ENCODE results near the gene OTUD7B.

OTUD7B gene

GRCh38 chr1:149916898-149917252, 93.7 kb downstream of the OTUD7B start:
- peak overlapping the region; percentile 91 for H3K9ac ChIP-seq (ENCODE audit: low read depth, low read length, poor library complexity, severe bottlenecking)
- H3K79me2 ChIP-seq (ENCODE audit: insufficient read depth, low read length) = peaks cover 63% of the 10 kb centered on the region
- H3K36me3 ChIP-seq (ENCODE audit: insufficient read depth, low read length) = peaks cover 9% of the 10 kb centered on the region; the same call in 1 of the 2 replicates
- H3K27me3 ChIP-seq (ENCODE audit: insufficient read depth, low read length, poor library complexity, severe bottlenecking) = no peaks in the 10 kb centered on the region
- H3K4me1 ChIP-seq (ENCODE audit: insufficient read depth, low read length, poor library complexity, severe bottlenecking) = peaks cover 55% of the 10 kb centered on the region
- no peak overlapping the region; the same call in 1 of the 2 replicates for H2AFZ ChIP-seq (ENCODE audit: low read length)
- no peaks in the 10 kb centered on the region for H3F3A ChIP-seq (ENCODE audit: low read depth)
- no peaks in the 10 kb centered on the region for H3K9me3 ChIP-seq (ENCODE audit: insufficient read depth, low read depth, low read length)
- H4K20me1 ChIP-seq (ENCODE audit: insufficient read depth, low read length, poor library complexity, severe bottlenecking) = peaks cover 29% of the 10 kb centered on the region
- H3K4me2 ChIP-seq (ENCODE audit: low read depth, low read length, poor library complexity, severe bottlenecking) = peak overlapping the region; percentile 89
- peak overlapping the region; percentile 93 for H3K4me3 ChIP-seq (ENCODE audit: low read length, poor library complexity, severe bottlenecking)
- TF ChIP-seq EZH2phosphoT487 (IDR thresholded peaks at IDR 0.05; ENCODE audit: borderline replicate concordance) = no peak
- no peak for TF ChIP-seq CTCF (conservative IDR thresholded peaks at IDR 0.05; ENCODE audit: low read length)
- no peaks in the 10 kb centered on the region for H3K9me2 ChIP-seq (replicated peaks; ENCODE audit: low read depth, low read length)

- Histone ChIP-seq H3K27me3 (ENCODE audit: insufficient read depth, low read length, poor library complexity, severe bottlenecking) (no peaks in the 10 kb centered on the region), H4K20me1 (ENCODE audit: insufficient read depth, low read length, poor library complexity, severe bottlenecking) (peaks cover 34% of the 10 kb centered on the region), H3K79me2 (ENCODE audit: insufficient read depth, low read length) (peaks cover 69% of the 10 kb centered on the region), H3K36me3 (ENCODE audit: insufficient read depth, low read length) (peaks cover 9% of the 10 kb centered on the region; the same call in 1 of the 2 replicates), H3K9ac (ENCODE audit: low read depth, low read length, poor library complexity, severe bottlenecking) (peak overlapping the region; percentile 91), H3K4me3 (ENCODE audit: low read length, poor library complexity, severe bottlenecking) (peak overlapping the region; percentile 93), H3K4me1 (ENCODE audit: insufficient read depth, low read length, poor library complexity, severe bottlenecking) (peaks cover 61% of the 10 kb centered on the region), H3K9me2 (replicated peaks; ENCODE audit: low read depth, low read length) (no peaks in the 10 kb centered on the region), H3K4me2 (ENCODE audit: low read depth, low read length, poor library complexity, severe bottlenecking) (peak overlapping the region; percentile 89), H3K9me3 (ENCODE audit: insufficient read depth, low read depth, low read length) (no peaks in the 10 kb centered on the region), H2AFZ (ENCODE audit: low read length) (no peak overlapping the region; the same call in 1 of the 2 replicates), H3F3A (ENCODE audit: low read depth) (no peaks in the 10 kb centered on the region)
- TF ChIP-seq EZH2phosphoT487 (IDR thresholded peaks at IDR 0.05; ENCODE audit: borderline replicate concordance) (no peak), CTCF (conservative IDR thresholded peaks at IDR 0.05; ENCODE audit: low read length) (no peak)
Observed at GRCh38 chr1:149916193-149916897, 94.2 kb downstream of the OTUD7B start.

GRCh38 chr1:149915429-149916192, 94.9 kb downstream of the OTUD7B start:
- TF ChIP-seq EZH2phosphoT487 (IDR thresholded peaks at IDR 0.05; ENCODE audit: borderline replicate concordance) = no peak
- no peak for TF ChIP-seq CTCF (conservative IDR thresholded peaks at IDR 0.05; ENCODE audit: low read length)

More at GRCh38 chr1:149915429-149916192, 94.9 kb downstream of the OTUD7B start:
- peaks cover 14% of the 10 kb centered on the region; the same call in 1 of the 2 replicates for H3K36me3 ChIP-seq (ENCODE audit: insufficient read depth, low read length)
- no peaks in the 10 kb centered on the region for H3K9me3 ChIP-seq (ENCODE audit: insufficient read depth, low read depth, low read length)
- no peak overlapping the region for H2AFZ ChIP-seq (ENCODE audit: low read length)
- H4K20me1 ChIP-seq (ENCODE audit: insufficient read depth, low read length, poor library complexity, severe bottlenecking) = peaks cover 38% of the 10 kb centered on the region
- peaks cover 76% of the 10 kb centered on the region for H3K79me2 ChIP-seq (ENCODE audit: insufficient read depth, low read length)
- H3F3A ChIP-seq (ENCODE audit: low read depth) = no peaks in the 10 kb centered on the region
- no peaks in the 10 kb centered on the region for H3K9me2 ChIP-seq (replicated peaks; ENCODE audit: low read depth, low read length)
- H3K9ac ChIP-seq (ENCODE audit: low read depth, low read length, poor library complexity, severe bottlenecking) = peak overlapping the region; percentile 91
- peaks cover 68% of the 10 kb centered on the region for H3K4me1 ChIP-seq (ENCODE audit: insufficient read depth, low read length, poor library complexity, severe bottlenecking)
- H3K27me3 ChIP-seq (ENCODE audit: insufficient read depth, low read length, poor library complexity, severe bottlenecking) = no peaks in the 10 kb centered on the region
- H3K4me3 ChIP-seq (ENCODE audit: low read length, poor library complexity, severe bottlenecking) = peak overlapping the region; percentile 93
- peak overlapping the region; percentile 89 for H3K4me2 ChIP-seq (ENCODE audit: low read depth, low read length, poor library complexity, severe bottlenecking)

All from Loucy (cell line).